Spinal cord (tissue), 10 donors: ENCODE data around the gene PTER. TPM values are rescaled to one million over a fixed set of nuclear protein-coding genes. Genes with fewer than 3 reads are reported as not detected.

Experiments used
- DNase-seq, 6 donors: peaks; one replicate each; pipeline versions ENCODE4 v3.0.0 to v3.0.0-alpha.2; 2013 to 2015; ENCODE audit warnings: low spot score in 6 of 6, low read depth in 4 of 6
- H3K27ac ChIP-seq: one replicate; pipeline ENCODE4 v1.5.1; 2013; ENCODE audit warnings: low read depth, low read length, control low read depth
- H3K27me3 ChIP-seq: one replicate; pipeline ENCODE4 v1.6.1; 2013; ENCODE audit warnings: low read length; ENCODE audit not compliant: control insufficient read depth, insufficient read depth
- H3K36me3 ChIP-seq: one replicate; pipeline ENCODE4 v1.6.1; 2013; ENCODE audit warnings: low read length; ENCODE audit not compliant: control insufficient read depth, insufficient read depth
- H3K4me1 ChIP-seq: one replicate; pipeline ENCODE4 v1.6.1; 2013; ENCODE audit warnings: low read length; ENCODE audit not compliant: control insufficient read depth, insufficient read depth
- H3K4me3 ChIP-seq: one replicate; pipeline ENCODE4 v1.5.1; 2013; ENCODE audit warnings: low read depth, low read length, control low read depth
- H3K9me3 ChIP-seq: one replicate; pipeline ENCODE4 v1.6.1; 2013; ENCODE audit warnings: low read length; ENCODE audit not compliant: control insufficient read depth, insufficient read depth
- WGBS: methylation state at CpG from one replicate; pipeline ENCODE4 v1.1.5; 2013; ENCODE audit warnings: missing lambda C conversion rate; ENCODE audit not compliant: insufficient coverage; 5-methylcytosine and 5-hydroxymethylcytosine counted together
- polyA plus RNA-seq, 2 donors: library from polyadenylated mRNA; unstranded; fragments of 120-200 nt; gene quantifications; one replicate each; pipeline ENCODE4 v1.2.1, GENCODE V29; 2013; ENCODE audit not compliant: insufficient read length in 2 of 2
- total RNA-seq, 2 donors: library from RNA; depleted of rRNA in 1 of 2; stranded (reverse); fragments of 120-200 nt in 1 of 2; fragments of >200 nt in 1 of 2; gene quantifications; one replicate each; pipeline versions ENCODE4 v1.2.3 to v1.2.4, GENCODE V29; 2013 to 2014
- donor health status: healthy.

The PTER gene
- total and polyA plus RNA-seq, 4 donors: 4.4 to 9.9 (median 7.4) TPM

- Histone ChIP-seq H3K27me3 (peaks cover 6% of the 10 kb centered on the region), H3K4me1 (peaks cover 9% of the 10 kb centered on the region), H3K9me3 (no peaks in the 10 kb centered on the region), H3K36me3 (no peaks in the 10 kb centered on the region), H3K4me3 (peak overlapping the region; percentile 51), H3K27ac (no peak overlapping the region)
- WGBS: 16% methylated on average over 6 of the region's 9 CpGs
- no peak for DNase-seq
Observed at GRCh38 chr10:16436367-16436757, 448 bp upstream of the PTER start.

- H3K4me1 ChIP-seq: peaks cover 9% of the 10 kb centered on the region
- H3K27ac ChIP-seq: no peak overlapping the region
- WGBS: 100% methylated on average over 1 of the region's 5 CpGs
- H3K27me3 ChIP-seq: peaks cover 6% of the 10 kb centered on the region
- DNase-seq: no peak
- H3K9me3 ChIP-seq: no peaks in the 10 kb centered on the region
- peak overlapping the region; percentile 51 for H3K4me3 ChIP-seq
- H3K36me3 ChIP-seq: no peaks in the 10 kb centered on the region
Observed at GRCh38 chr10:16437540-16437894, 707 bp downstream of the PTER start.

GRCh38 chr10:16439295-16439694 is 2.5 kb downstream of the PTER start:
- DNase-seq: no peak
- Histone ChIP-seq H3K4me3 (no peak overlapping the region), H3K9me3 (no peaks in the 10 kb centered on the region), H3K4me1 (peaks cover 9% of the 10 kb centered on the region), H3K27ac (no peak overlapping the region), H3K27me3 (peaks cover 6% of the 10 kb centered on the region), H3K36me3 (no peaks in the 10 kb centered on the region)
- 100% methylated on average over 1 of the region's 1 CpG for WGBS

- Histone ChIP-seq H3K36me3 (no peaks in the 10 kb centered on the region), H3K27me3 (peaks cover 6% of the 10 kb centered on the region), H3K4me3 (no peak overlapping the region), H3K27ac (no peak overlapping the region), H3K4me1 (peaks cover 9% of the 10 kb centered on the region), H3K9me3 (no peaks in the 10 kb centered on the region)
- 83% methylated on average over 12 of the region's 12 CpGs for WGBS
- no peak for DNase-seq
Observed at GRCh38 chr10:16440396-16441133, 3.8 kb downstream of the PTER start.

GRCh38 chr10:16441173-16441840 is 4.5 kb downstream of the PTER start:
- peak in 1 of 6 donors; percentile 33 for DNase-seq
- no peak overlapping the region for H3K27ac ChIP-seq
- no peaks in the 10 kb centered on the region for H3K36me3 ChIP-seq
- peaks cover 6% of the 10 kb centered on the region for H3K27me3 ChIP-seq
- no peaks in the 10 kb centered on the region for H3K9me3 ChIP-seq
- H3K4me1 ChIP-seq: peaks cover 9% of the 10 kb centered on the region
- H3K4me3 ChIP-seq: no peak overlapping the region
- WGBS: 26% methylated on average over 3 of the region's 9 CpGs

GRCh38 chr10:16442914-16443313 is 6.1 kb downstream of the PTER start:
- Histone ChIP-seq H3K27me3 (no peaks in the 10 kb centered on the region), H3K9me3 (no peaks in the 10 kb centered on the region), H3K36me3 (no peaks in the 10 kb centered on the region), H3K4me1 (no peaks in the 10 kb centered on the region), H3K27ac (no peak overlapping the region), H3K4me3 (no peak overlapping the region)
- DNase-seq: no peak
- WGBS: no CpG with 5 or more reads among the region's 1 CpG

- no peaks in the 10 kb centered on the region for H3K4me1 ChIP-seq
- WGBS: 93% methylated on average over 4 of the region's 9 CpGs
- DNase-seq: no peak
- no peak overlapping the region for H3K27ac ChIP-seq
- H3K36me3 ChIP-seq: no peaks in the 10 kb centered on the region
- no peak overlapping the region for H3K4me3 ChIP-seq
- H3K9me3 ChIP-seq: no peaks in the 10 kb centered on the region
- H3K27me3 ChIP-seq: no peaks in the 10 kb centered on the region
Observed at GRCh38 chr10:16445770-16446469, 9.1 kb downstream of the PTER start.

- H3K27me3 ChIP-seq: no peaks in the 10 kb centered on the region
- no peaks in the 10 kb centered on the region for H3K36me3 ChIP-seq
- H3K4me1 ChIP-seq: no peaks in the 10 kb centered on the region
- WGBS: 100% methylated on average over 2 of the region's 5 CpGs
- H3K9me3 ChIP-seq: no peaks in the 10 kb centered on the region
- no peak for DNase-seq
- H3K27ac ChIP-seq: no peak overlapping the region
- H3K4me3 ChIP-seq: no peak overlapping the region
Observed at GRCh38 chr10:16449454-16449853, 12.6 kb downstream of the PTER start.

- no peaks in the 10 kb centered on the region for H3K36me3 ChIP-seq
- no peak overlapping the region for H3K27ac ChIP-seq
- no peaks in the 10 kb centered on the region for H3K27me3 ChIP-seq
- no peak overlapping the region for H3K4me3 ChIP-seq
- H3K4me1 ChIP-seq: no peaks in the 10 kb centered on the region
- H3K9me3 ChIP-seq: no peaks in the 10 kb centered on the region
- WGBS: 67% methylated on average over 1 of the region's 6 CpGs
- DNase-seq: peak in 1 of 6 donors; percentile 93
Observed at GRCh38 chr10:16458166-16458955, 21.6 kb downstream of the PTER start.
